H1 (cell line): Measurements from ENCODE around the gene GPR137. TPM values are rescaled to one million over a fixed set of nuclear protein-coding genes. Genes with fewer than 3 reads are reported as not detected.

Experiments
- CTCF ChIA-PET: fragments of 300-600 bp; sonication (Branson Sonifier 250); formaldehyde crosslinking; loops from one replicate; lab custom pipeline; 2021; ENCODE audit not compliant: partially characterized antibody; lab: Charles Lee
- POLR2A ChIA-PET: fragments of 300-600 bp; sonication (Branson Sonifier 250); formaldehyde crosslinking; loops from one replicate; lab custom pipeline; 2021; ENCODE audit warnings: inconsistent platforms; ENCODE audit not compliant: partially characterized antibody; lab: Charles Lee
- DNase-seq, 2 experiments: peaks; one replicate each; pipeline versions ENCODE4 v3.0.0 to v3.0.0-alpha.2; 2010 to 2022; ENCODE audit warnings: low spot score in 2 of 2, low read depth in 1 of 2, mixed read lengths in 1 of 2
- FAIRE-seq: peaks from 2 replicates; lab custom pipeline; 2011; peaks lifted over from hg19 to GRCh38; lab: Jason Lieb, UNC
- H2AFZ ChIP-seq: 2 replicates; pipeline ENCODE4 v1.8.1; 2012; ENCODE audit warnings: low read length, inconsistent platforms
- H2AK5ac ChIP-seq: 2 replicates; pipeline ENCODE4 v1.6.1; 2013; ENCODE audit warnings: low read depth, low read length
- H2BK120ac ChIP-seq: replicated peaks from 2 replicates; pipeline ENCODE3; 2013; ENCODE audit warnings: low read depth, low read length, inconsistent platforms
- H2BK12ac ChIP-seq: 2 replicates; pipeline ENCODE4 v1.6.1; 2013; ENCODE audit warnings: low read depth, low read length
- H2BK15ac ChIP-seq: 2 replicates; pipeline ENCODE4 v1.6.1; 2013; ENCODE audit warnings: low read length
- H2BK20ac ChIP-seq: 2 replicates; pipeline ENCODE4 v1.6.1; 2013; ENCODE audit warnings: low read length
- H2BK5ac ChIP-seq: 2 replicates; pipeline ENCODE4 v1.6.1; 2013; ENCODE audit warnings: low read depth, low read length
- H3K14ac ChIP-seq: 2 replicates; pipeline ENCODE4 v1.6.1; 2013; ENCODE audit warnings: inconsistent platforms; ENCODE audit not compliant: insufficient read length
- H3K18ac ChIP-seq: 2 replicates; pipeline ENCODE4 v1.6.1; 2013; ENCODE audit warnings: low read length; ENCODE audit errors: extremely low read depth
- H3K23ac ChIP-seq: 2 replicates; pipeline ENCODE4 v1.6.1; 2013; ENCODE audit warnings: inconsistent platforms; ENCODE audit not compliant: insufficient read length
- H3K23me2 ChIP-seq: 2 replicates; pipeline ENCODE4 v1.6.1; 2013; ENCODE audit warnings: low read depth, low read length
- H3K27ac ChIP-seq: 2 replicates; pipeline ENCODE4 v1.6.1; 2011; ENCODE audit warnings: low read depth, low read length, inconsistent platforms
- H3K27me3 ChIP-seq, 4 experiments: replicated peaks in 1 of 4; 1 replicate in 1 of 4; 2 replicates in 3 of 4; pipeline versions ENCODE4 v1.6.1 to v1.8.1; 2011 to 2013; ENCODE audit warnings: low read length in 3 of 4, mild to moderate bottlenecking in 3 of 4, inconsistent platforms in 2 of 4, mixed read lengths in 2 of 4, moderate library complexity in 1 of 4; ENCODE audit not compliant: control insufficient read depth in 3 of 4, insufficient read depth in 3 of 4; ENCODE audit errors: extremely low read depth in 1 of 4
- H3K36me3 ChIP-seq, 4 experiments: 2 replicates each; pipeline versions ENCODE4 v1.6.1 to v1.8.1; 2011 to 2013; ENCODE audit warnings: mild to moderate bottlenecking in 4 of 4, low read length in 3 of 4, moderate library complexity in 2 of 4, control low read depth in 1 of 4, inconsistent platforms in 1 of 4; ENCODE audit not compliant: insufficient read depth in 4 of 4, control insufficient read depth in 2 of 4
- H3K4ac ChIP-seq: replicated peaks from 2 replicates; pipeline ENCODE3; 2013; ENCODE audit warnings: low read length, low read depth, mixed read lengths, inconsistent platforms; ENCODE audit not compliant: insufficient read length
- H3K4me1 ChIP-seq, 4 experiments: replicated peaks in 1 of 4; 1 replicate in 1 of 4; 2 replicates in 3 of 4; pipeline versions ENCODE4 v1.6.1 to v1.8.1; 2011 to 2013; ENCODE audit warnings: low read length in 3 of 4, inconsistent platforms in 2 of 4, mixed read lengths in 1 of 4; ENCODE audit not compliant: insufficient read depth in 4 of 4, control insufficient read depth in 3 of 4
- H3K4me2 ChIP-seq, 2 experiments: 2 replicates each; pipeline versions ENCODE4 v1.6.1 to v1.8.1; 2011 to 2013; ENCODE audit warnings: low read depth in 2 of 2, low read length in 2 of 2, control low read depth in 1 of 2, inconsistent platforms in 1 of 2, mild to moderate bottlenecking in 1 of 2; ENCODE audit not compliant: insufficient read depth in 1 of 2
- H3K4me3 ChIP-seq, 4 experiments: fragments of 200-600, 300-600 bp in 1 of 4; sonication (generic), shearing (Covaris generic), sonication (Bioruptor Twin) in 1 of 4; 2 replicates each; pipeline versions ENCODE4 v1.5.1 to v1.8.1; 2011 to 2016; ENCODE audit warnings: low read length in 4 of 4, low read depth in 3 of 4, control low read depth in 2 of 4, inconsistent platforms in 2 of 4, mild to moderate bottlenecking in 2 of 4, mixed read lengths in 1 of 4, moderate library complexity in 1 of 4; ENCODE audit not compliant: insufficient read depth in 2 of 4; ENCODE audit errors: extremely low read depth in 1 of 4
- H3K56ac ChIP-seq: replicated peaks from 2 replicates; pipeline ENCODE3; 2013; ENCODE audit warnings: low read depth, mild to moderate bottlenecking, mixed read lengths, low read length, inconsistent platforms; ENCODE audit not compliant: insufficient read length
- H3K79me1 ChIP-seq: 2 replicates; pipeline ENCODE4 v1.6.1; 2013; ENCODE audit warnings: low read depth, low read length, control low read depth
- H3K79me2 ChIP-seq, 2 experiments: 2 replicates each; pipeline versions ENCODE4 v1.6.1 to v1.8.1; 2012 to 2013; ENCODE audit warnings: low read length in 2 of 2, mild to moderate bottlenecking in 2 of 2, inconsistent platforms in 1 of 2; ENCODE audit not compliant: insufficient read depth in 2 of 2, control insufficient read depth in 1 of 2
- H3K9ac ChIP-seq, 4 experiments: replicated peaks in 1 of 4; 1 replicate in 1 of 4; 2 replicates in 3 of 4; pipeline versions ENCODE4 v1.6.1 to v1.8.1; 2011 to 2013; ENCODE audit warnings: low read depth in 3 of 4, low read length in 3 of 4, control low read depth in 2 of 4, mild to moderate bottlenecking in 2 of 4, moderate library complexity in 2 of 4, inconsistent platforms in 1 of 4; ENCODE audit errors: extremely low read depth in 1 of 4
- H3K9me3 ChIP-seq, 2 experiments: 2 replicates each; pipeline versions ENCODE4 v1.6.1 to v1.8.1; 2012 to 2013; ENCODE audit warnings: mild to moderate bottlenecking in 2 of 2, moderate library complexity in 2 of 2, control low read depth in 1 of 2, inconsistent platforms in 1 of 2, low read depth in 1 of 2, low read length in 1 of 2, mixed read lengths in 1 of 2; ENCODE audit not compliant: insufficient read depth in 2 of 2
- H4K20me1 ChIP-seq, 2 experiments: replicated peaks in 1 of 2; 2 replicates each; pipeline versions ENCODE3 to v1.8.1; 2011 to 2013; ENCODE audit warnings: inconsistent platforms in 2 of 2, low read length in 2 of 2, mild to moderate bottlenecking in 1 of 2; ENCODE audit not compliant: insufficient read depth in 2 of 2, control insufficient read depth in 1 of 2
- H4K5ac ChIP-seq: 2 replicates; pipeline ENCODE4 v1.6.1; 2013; ENCODE audit warnings: low read length, low read depth, mixed read lengths, inconsistent platforms; ENCODE audit not compliant: insufficient read length
- H4K8ac ChIP-seq: 2 replicates; pipeline ENCODE4 v1.8.0; 2013; ENCODE audit warnings: mild to moderate bottlenecking, moderate library complexity, low read length, inconsistent platforms; ENCODE audit not compliant: insufficient read depth; ENCODE audit errors: extremely low read depth
- H4K91ac ChIP-seq: replicated peaks from 2 replicates; pipeline ENCODE3; 2013; ENCODE audit warnings: low read length, mixed read lengths, inconsistent platforms; ENCODE audit not compliant: insufficient read length
- BCL11A ChIP-seq, 2 experiments: IDR thresholded peaks; one replicate each; pipeline ENCODE4 v1.6.1; 2011; ENCODE audit warnings: low read depth in 2 of 2, low read length in 2 of 2, mild to moderate bottlenecking in 2 of 2
- CREB1 ChIP-seq: IDR thresholded peaks from 2 replicates; pipeline ENCODE4 v1.6.1; 2012; ENCODE audit warnings: inconsistent platforms
- GTF2F1 ChIP-seq: IDR thresholded peaks from 2 replicates; pipeline ENCODE4 v1.6.1; 2012; ENCODE audit warnings: low read depth, low read length, improper control_type of control experiment, borderline replicate concordance
- JUN ChIP-seq: IDR thresholded peaks from 2 replicates; pipeline ENCODE4 v1.6.1; 2011; ENCODE audit warnings: low read depth, mild to moderate bottlenecking, improper control_type of control experiment, low read length
- KDM1A ChIP-seq: fragments of 200-600, 300-600 bp; sonication (generic); IDR thresholded peaks from 2 replicates; pipeline ENCODE4 v1.7.1; 2016; ENCODE audit warnings: mild to moderate bottlenecking, low read length, borderline replicate concordance
- KDM4A ChIP-seq: IDR thresholded peaks from one replicate; pipeline ENCODE4 v1.7.1; 2012; ENCODE audit warnings: low read depth, mild to moderate bottlenecking, moderate library complexity, low read length, inconsistent platforms; ENCODE audit not compliant: severe bottlenecking
- NANOG ChIP-seq: IDR thresholded peaks from 2 replicates; pipeline ENCODE4 v1.6.1; 2011; ENCODE audit warnings: low read length, low read depth, mild to moderate bottlenecking, inconsistent platforms; ENCODE audit not compliant: insufficient read depth, poor library complexity, severe bottlenecking
- NRF1 ChIP-seq: IDR thresholded peaks from 2 replicates; pipeline ENCODE4 v1.6.1; 2011; ENCODE audit warnings: mild to moderate bottlenecking, low read depth, low read length, improper control_type of control experiment
- POU5F1 ChIP-seq: IDR thresholded peaks from 2 replicates; pipeline ENCODE4 v1.6.1; 2011; ENCODE audit warnings: low read depth, mild to moderate bottlenecking, low read length, moderate library complexity
- RFX5 ChIP-seq: IDR thresholded peaks from 2 replicates; pipeline ENCODE4 v1.6.1; 2011; ENCODE audit warnings: low read depth, low read length, improper control_type of control experiment, borderline replicate concordance
- SUZ12 ChIP-seq: fragments of 200-600 bp; sonication (generic); IDR thresholded peaks from 2 replicates; pipeline ENCODE4 v1.6.1; 2012; ENCODE audit warnings: mild to moderate bottlenecking, inconsistent platforms, low read length, moderate library complexity, mixed read lengths
- TCF12 ChIP-seq: IDR thresholded peaks from 2 replicates; pipeline ENCODE4 v1.6.1; 2011; ENCODE audit warnings: low read depth, mild to moderate bottlenecking, low read length
- WGBS, 2 experiments: shearing (Covaris generic) in 1 of 2; methylation state at CpG; one replicate each; pipeline versions ENCODE4 v1.1.6 to v1.1.7; 2013 to 2015; ENCODE audit warnings: low lambda C conversion rate in 2 of 2, mixed read lengths in 2 of 2, inconsistent platforms in 1 of 2, low coverage in 1 of 2, missing lambda C conversion rate in 1 of 2; ENCODE audit not compliant: insufficient replicate concordance in 2 of 2, insufficient coverage in 1 of 2, insufficient read length in 1 of 2; ENCODE audit errors: extremely low coverage in 1 of 2, missing lambda C conversion rate in 1 of 2; 5-methylcytosine and 5-hydroxymethylcytosine counted together
- polyA plus RNA-seq, 7 experiments: library from polyadenylated mRNA; depleted of rRNA in 3 of 7; stranded (reverse) in 5 of 7; unstranded in 2 of 7; fragments of >200 nt in 5 of 7; fragments of 200-250 nt in 2 of 7; gene quantifications; 1 replicate in 5 of 7; 2 replicates in 1 of 7; 4 replicates in 1 of 7; pipeline versions ENCODE4 v1.2.1 to v1.2.3, GENCODE V29; 2011 to 2013; ENCODE audit warnings: missing spikeins in 2 of 7, mixed read lengths in 2 of 7
- total RNA-seq: library from RNA; stranded (reverse); fragmentation: NEBNext Ultra II Directional; extraction: Animal tissue kit (Norgen Biotek cat#: 25700); gene quantifications from 2 replicates; pipeline ENCODE4 v1.2.1, GENCODE V29; 2021

The GPR137 gene
- total and polyA plus RNA-seq, 2 of the 8 experiments (the other 6 are each of a cell fraction or from before 2014, with no cell fraction given): 36.2 to 37.8 TPM

DNA sequence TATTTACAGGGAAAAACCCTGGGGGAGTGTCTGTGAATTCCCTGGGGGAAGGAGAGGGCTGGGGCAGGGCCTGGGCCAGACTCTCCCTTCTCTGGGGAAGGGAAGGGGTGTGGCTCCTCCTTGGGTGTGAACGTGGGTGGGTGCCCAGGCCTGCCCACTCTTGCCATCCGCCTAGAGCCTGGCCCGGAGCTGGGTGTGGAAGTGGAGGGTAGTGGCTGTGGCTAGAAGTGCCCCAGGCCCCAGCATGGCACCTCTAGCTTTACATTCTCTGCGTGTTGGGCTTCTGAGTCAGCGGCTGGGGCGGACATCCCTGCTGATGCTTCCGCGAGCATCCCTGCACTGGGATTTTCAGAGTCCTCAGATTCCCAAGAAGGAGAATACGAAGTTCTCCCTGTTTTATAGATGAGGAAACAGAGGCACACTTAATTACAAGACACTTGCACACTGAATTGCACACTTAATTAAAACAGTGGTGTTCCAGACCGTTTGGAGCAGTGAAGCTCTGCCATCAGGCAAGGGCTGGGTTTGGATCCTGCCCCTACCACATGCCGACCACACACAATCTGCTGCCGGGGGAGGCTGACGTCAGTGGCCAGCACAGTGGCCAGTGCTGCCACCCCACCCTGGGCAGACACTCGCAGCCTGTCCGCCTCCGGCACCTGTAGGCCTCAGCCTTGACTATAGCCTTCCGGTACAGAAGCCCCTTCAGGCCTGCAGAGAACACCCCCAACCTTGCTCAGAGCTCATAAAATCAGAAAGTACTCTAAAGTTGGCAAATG is 8.8 kb upstream of the GPR137 start:
- no peaks in the 10 kb centered on the region for H4K20me1 ChIP-seq
- 94% methylated on average over 17 of the region's 17 CpGs; no CpG with 5 or more reads in 1 of the 2 experiments for WGBS, 2 experiments
- H3K4me1 ChIP-seq: peaks cover 0 to 5% (median under 1%) of the 10 kb centered on the region in 4 experiments; a peak in 1 of 7 replicates
- H3K4me2 ChIP-seq: no peak overlapping the region
- no peak overlapping the region for H3K4ac ChIP-seq
- H3K23me2 ChIP-seq: no peaks in the 10 kb centered on the region
- ChIA-PET CTCF (interaction anchor here (0.6 to 13.7 kb wide), 7 partner anchors 26 to 1891 kb away, joined by 3 to 168 read pairs (median 3); partner anchors contain the start of genes CATSPERZ, ESRRA, PRDX5 and STIP1), POLR2A (interaction anchor here (0.6 to 1.7 kb wide), 6 partner anchors 9 to 27 kb away, joined by 3 to 6 read pairs (median 3); partner anchors contain the start of gene KCNK4)
- no peak overlapping the region for H2BK12ac ChIP-seq
- H2BK20ac ChIP-seq: no peak overlapping the region
- H4K5ac ChIP-seq: no peak overlapping the region
- H3K9ac ChIP-seq: no peak overlapping the region
- no peak overlapping the region for H4K8ac ChIP-seq
- no peak for DNase-seq
- no peak overlapping the region for H3K56ac ChIP-seq
- no peak for FAIRE-seq
- H3K9me3 ChIP-seq: no peaks in the 10 kb centered on the region
- no peak overlapping the region for H3K18ac ChIP-seq
- H4K91ac ChIP-seq: no peak overlapping the region
- no peaks in the 10 kb centered on the region; the same call in 1 of the 2 replicates for H3K79me1 ChIP-seq
- no peak overlapping the region for H2BK15ac ChIP-seq
- H3K36me3 ChIP-seq: no peaks in the 10 kb centered on the region; a peak in 1 of 8 replicates
- H3K14ac ChIP-seq: no peak overlapping the region
- 0 out of 4 replicates have a peak, but pooled peaks cover 0 to 4% of the 10 kb centered on the region in 2 experiments for H3K79me2 ChIP-seq
- H2AK5ac ChIP-seq: no peak overlapping the region
- H3K23ac ChIP-seq: no peak overlapping the region
- no peak overlapping the region for H2AFZ ChIP-seq
- H3K27me3 ChIP-seq: no peaks in the 10 kb centered on the region
- no peak overlapping the region for H3K27ac ChIP-seq
- H2BK5ac ChIP-seq: no peak overlapping the region
- H3K4me3 ChIP-seq: no peak overlapping the region
- H2BK120ac ChIP-seq: no peak overlapping the region
- no peak for TF ChIP-seq POU5F1
- no peak for TF ChIP-seq TCF12
- TF ChIP-seq SUZ12: no peak
- TF ChIP-seq CREB1: no peak
- no peak for TF ChIP-seq NANOG
- no peak for TF ChIP-seq BCL11A (IDR thresholded peaks at IDR 0.05; ENCODE audit: low read depth in 2 of 2, low read length in 2 of 2)
- no peak for TF ChIP-seq KDM4A
- no peak for TF ChIP-seq JUN
- no peak for TF ChIP-seq GTF2F1
- no peak for TF ChIP-seq KDM1A
- no peak for TF ChIP-seq NRF1
- no peak for TF ChIP-seq RFX5
